MCF 10A (cell line): Measurements from ENCODE around the gene CSNK2B. TPM values are rescaled to one million over a fixed set of nuclear protein-coding genes. Genes with fewer than 3 reads are reported as not detected.
A peak's percentile ranks its signal among the peaks of the same experiment; 100 is the strongest.

Experiments
- BruUV-seq: library from RNA; stranded (reverse); fragments of 400-500 nt; replicated peaks from 2 replicates; lab custom pipeline; 2021; lab: Mats Ljungman, UMichigan
- CTCF ChIA-PET: fragments of 300-600 bp; sonication (Branson Sonifier 250); formaldehyde crosslinking; extraction: SDS; loops from one replicate; lab custom pipeline; 2021; ENCODE audit warnings: antibody characterized with exemption, inconsistent platforms; lab: Yijun Ruan, JAX
- POLR2A ChIA-PET: fragments of 300-600, 350-650 bp; sonication (Branson Sonifier 250); formaldehyde crosslinking; extraction: SDS; loops from one replicate; lab custom pipeline; 2020; ENCODE audit warnings: antibody characterized with exemption, inconsistent platforms; lab: Yijun Ruan, JAX
- DNase-seq: peaks from one replicate; pipeline ENCODE4 v3.0.0-alpha.2; 2018; ENCODE audit not compliant: unreplicated experiment
- H3K27ac Mint-ChIP-seq: one replicate; pipeline ENCODE4 v1.8.0; 2022; ENCODE audit warnings: mild to moderate bottlenecking, low read depth, mixed read lengths; ENCODE audit not compliant: unreplicated experiment
- H3K27me3 Mint-ChIP-seq: one replicate; pipeline ENCODE4 v1.8.0; 2022; ENCODE audit warnings: mixed read lengths; ENCODE audit not compliant: insufficient read depth, unreplicated experiment
- H3K36me3 Mint-ChIP-seq: one replicate; pipeline ENCODE4 v1.8.0; 2022; ENCODE audit warnings: mild to moderate bottlenecking, moderate library complexity, mixed read lengths; ENCODE audit not compliant: insufficient read depth, unreplicated experiment
- H3K4me1 Mint-ChIP-seq: one replicate; pipeline ENCODE4 v1.8.0; 2022; ENCODE audit warnings: mixed read lengths; ENCODE audit not compliant: insufficient read depth, unreplicated experiment
- H3K4me3 Mint-ChIP-seq: one replicate; pipeline ENCODE4 v1.8.0; 2022; ENCODE audit warnings: mild to moderate bottlenecking, moderate library complexity, mixed read lengths; ENCODE audit not compliant: unreplicated experiment
- H3K9me3 Mint-ChIP-seq: one replicate; pipeline ENCODE4 v1.8.0; 2022; ENCODE audit warnings: mixed read lengths; ENCODE audit not compliant: unreplicated experiment
- CTCF ChIP-seq: fragments of 200-600 bp; IDR thresholded peaks from one replicate; pipeline ENCODE4 v1.8.0; 2022; ENCODE audit warnings: antibody characterized with exemption, mild to moderate bottlenecking; ENCODE audit not compliant: unreplicated experiment
- intact Hi-C: fragments of 100-400 bp; cut with micrococcal nuclease; formaldehyde crosslinking; loops from 2 replicates; pipeline ENCODE4 v1.14.1; 2022
- total RNA-seq: library from RNA; stranded (reverse); gene quantifications from 2 replicates; pipeline ENCODE4 v1.2.3, GENCODE V29; 2022

The CSNK2B gene
- total RNA-seq, 1 experiment from 2014 or later: 209 TPM

GRCh38 chr6:31622684-31623091 lies 43.2 kb upstream of the CSNK2B start:
- Mint-ChIP-seq H3K27me3 (no peaks in the 10 kb centered on the region), H3K36me3 (peaks cover 64% of the 10 kb centered on the region), H3K27ac (peak overlapping the region; percentile 89), H3K4me3 (peak overlapping the region; percentile 76), H3K9me3 (no peaks in the 10 kb centered on the region), H3K4me1 (peaks cover 17% of the 10 kb centered on the region)
- no TSS peak for BruUV-seq
- intact Hi-C loops: loop anchor here (5.0 kb wide), 1 partner anchor 40 kb away; the partner anchor contains the start of genes C6orf47 and GPANK1
- POLR2A ChIA-PET: interaction anchor here (1.0 to 8.0 kb wide), 14 partner anchors 11 to 222 kb away, joined by 3 to 117 read pairs (median 6); partner anchors contain the start of genes ABHD16A, BAG6, C6orf47 and CSNK2B
- CTCF ChIA-PET: interaction anchor here (1.0 to 1.6 kb wide), 2 partner anchors 25 to 31 kb away, joined by 4 to 5 read pairs; no protein-coding TSS in a partner anchor
- TF ChIP-seq CTCF: no peak
- no peak for DNase-seq

- POLR2A ChIA-PET: interaction anchor here (0.5 to 8.0 kb wide), 3 partner anchors 15 to 77 kb away, joined by 5 to 117 read pairs (median 50); partner anchors contain the start of genes BAG6 and NFKBIL1
- H3K9me3 Mint-ChIP-seq: no peaks in the 10 kb centered on the region
- H3K27ac Mint-ChIP-seq: no peak overlapping the region
These were observed 41.8 kb upstream of the CSNK2B start for GRCh38 chr6:31624070-31624469.

GRCh38 chr6:31626952-31627351 lies 38.9 kb upstream of the CSNK2B start:
- H3K27ac Mint-ChIP-seq: peak overlapping the region; percentile 60
- no peak for TF ChIP-seq CTCF
- ChIA-PET POLR2A (interaction anchor here (0.7 to 8.0 kb wide), 3 partner anchors 12 to 1879 kb away, joined by 4 to 50 read pairs (median 11); partner anchors contain the start of gene BAG6), CTCF (interaction anchor here (0.7 to 1.0 kb wide), 4 partner anchors 8 to 164 kb away, joined by 3 read pairs; no protein-coding TSS in a partner anchor)
- no TSS peak for BruUV-seq
- no peak for DNase-seq
- no peak overlapping the region for H3K4me3 Mint-ChIP-seq
- H3K27me3 Mint-ChIP-seq: no peaks in the 10 kb centered on the region
- H3K9me3 Mint-ChIP-seq: no peaks in the 10 kb centered on the region
- intact Hi-C loops: no loop called here
- H3K36me3 Mint-ChIP-seq: peaks cover 100% of the 10 kb centered on the region
- H3K4me1 Mint-ChIP-seq: peaks cover 10% of the 10 kb centered on the region

More at GRCh38 chr6:31624070-31624469, 41.8 kb upstream of the CSNK2B start:
- intact Hi-C loops: loop anchor here (5.0 kb wide), 1 partner anchor 38 kb away; the partner anchor contains the start of genes C6orf47 and GPANK1
- CTCF ChIA-PET: interaction anchor here (0.6 to 1.1 kb wide), 2 partner anchors 13 to 26 kb away, joined by 3 to 5 read pairs; no protein-coding TSS in a partner anchor
- no peak for DNase-seq
- no TSS peak for BruUV-seq
- peaks cover 17% of the 10 kb centered on the region for H3K4me1 Mint-ChIP-seq
- no peak overlapping the region for H3K4me3 Mint-ChIP-seq
- H3K27me3 Mint-ChIP-seq: no peaks in the 10 kb centered on the region
- no peak for TF ChIP-seq CTCF
- H3K36me3 Mint-ChIP-seq: peaks cover 78% of the 10 kb centered on the region

GRCh38 chr6:31627690-31628287 lies 38.1 kb upstream of the CSNK2B start:
- no peaks in the 10 kb centered on the region for H3K9me3 Mint-ChIP-seq
- no peak for DNase-seq
- peaks cover 100% of the 10 kb centered on the region for H3K36me3 Mint-ChIP-seq
- no peak for TF ChIP-seq CTCF
- H3K27ac Mint-ChIP-seq: peak overlapping the region; percentile 60
- intact Hi-C loops: no loop called here
- H3K4me1 Mint-ChIP-seq: peaks cover 2% of the 10 kb centered on the region
- POLR2A ChIA-PET: interaction anchor here (1.0 to 8.0 kb wide), 2 partner anchors 11 to 24 kb away, joined by 4 to 50 read pairs; partner anchors contain the start of gene BAG6
- CTCF ChIA-PET: interaction anchor here (0.7 to 0.9 kb wide), 2 partner anchors 13 to 49 kb away, joined by 3 read pairs; no protein-coding TSS in a partner anchor
- no peaks in the 10 kb centered on the region for H3K27me3 Mint-ChIP-seq
- no TSS peak for BruUV-seq
- no peak overlapping the region for H3K4me3 Mint-ChIP-seq
